MM.1S (cell line): ENCODE data around the gene SKAP2.

ENCODE experiments used
- DNase-seq: peaks from one replicate; pipeline ENCODE4 v3.0.0-alpha.2; 2015
- H2AFZ ChIP-seq: fragments of 300-600 bp; sonication (generic); 2 replicates; pipeline ENCODE4 v1.6.0; 2016; ENCODE audit warnings: antibody characterized with exemption, low read length
- H3F3A ChIP-seq: fragments of 300-600 bp; sonication (generic); 2 replicates; pipeline ENCODE4 v1.6.1; 2016; ENCODE audit warnings: mild to moderate bottlenecking, antibody characterized with exemption, low read length, moderate library complexity, mixed read lengths; ENCODE audit not compliant: insufficient read depth
- H3K27ac ChIP-seq: fragments of 300-600 bp; sonication (generic); 2 replicates; pipeline ENCODE4 v1.5.1; 2016; ENCODE audit warnings: mild to moderate bottlenecking, low read length
- H3K27me3 ChIP-seq: fragments of 300-600 bp; sonication (generic); replicated peaks from 2 replicates; pipeline ENCODE4 v1.6.0; 2016; ENCODE audit warnings: low read length; ENCODE audit not compliant: insufficient read depth
- H3K36me3 ChIP-seq: fragments of 300-600 bp; sonication (generic); replicated peaks from 2 replicates; pipeline ENCODE4 v1.6.1; 2016; ENCODE audit warnings: mild to moderate bottlenecking, low read length, mixed read lengths; ENCODE audit not compliant: insufficient read depth
- H3K4me1 ChIP-seq: fragments of 300-600 bp; sonication (generic); 2 replicates; pipeline ENCODE4 v1.6.1; 2016; ENCODE audit warnings: low read length, mixed read lengths
- H3K4me2 ChIP-seq: fragments of 300-600 bp; sonication (generic); 2 replicates; pipeline ENCODE4 v1.6.0; 2016; ENCODE audit warnings: low read depth, low read length
- H3K4me3 ChIP-seq: fragments of 300-600 bp; sonication (generic); 2 replicates; pipeline ENCODE4 v1.5.1; 2016; ENCODE audit warnings: low read length, mixed read lengths
- H3K79me2 ChIP-seq: fragments of 300-600 bp; sonication (generic); 2 replicates; pipeline ENCODE4 v1.6.1; 2016; ENCODE audit warnings: mixed run types, low read length, mixed read lengths
- H3K9ac ChIP-seq: fragments of 300-600 bp; sonication (generic); 2 replicates; pipeline ENCODE4 v1.6.1; 2016; ENCODE audit warnings: low read length, mixed read lengths
- H3K9me2 ChIP-seq: fragments of 300-600 bp; sonication (generic); replicated peaks from 2 replicates; pipeline ENCODE4 v1.6.1; 2016; ENCODE audit warnings: mild to moderate bottlenecking, low read length, mixed read lengths; ENCODE audit not compliant: insufficient read depth
- H3K9me3 ChIP-seq: fragments of 300-600 bp; sonication (generic); replicated peaks from 2 replicates; pipeline ENCODE4 v1.6.1; 2016; ENCODE audit warnings: mild to moderate bottlenecking, low read length, mixed read lengths; ENCODE audit not compliant: insufficient read depth
- H4K20me1 ChIP-seq: fragments of 300-600 bp; sonication (generic); 2 replicates; pipeline ENCODE4 v1.6.1; 2016; ENCODE audit warnings: mild to moderate bottlenecking, low read length, moderate library complexity, mixed read lengths; ENCODE audit not compliant: insufficient read depth
- CTCF ChIP-seq: fragments of 300-600 bp; sonication (generic); IDR thresholded peaks from 2 replicates; pipeline ENCODE4 v1.5.1; 2016; ENCODE audit warnings: antibody characterized with exemption, low read length, mixed read lengths
- EZH2 ChIP-seq: fragments of 300-600 bp; sonication (generic); optimal IDR thresholded peaks from 2 replicates; pipeline ENCODE3; 2017; ENCODE audit warnings: low read depth, mild to moderate bottlenecking, antibody characterized with exemption, low read length, mixed read lengths
- EZH2phosphoT487 ChIP-seq: fragments of 300-600 bp; sonication (generic); IDR thresholded peaks from 2 replicates; pipeline ENCODE4 v1.6.1; 2018; ENCODE audit warnings: antibody characterized with exemption, low read length

The SKAP2 gene

DNA sequence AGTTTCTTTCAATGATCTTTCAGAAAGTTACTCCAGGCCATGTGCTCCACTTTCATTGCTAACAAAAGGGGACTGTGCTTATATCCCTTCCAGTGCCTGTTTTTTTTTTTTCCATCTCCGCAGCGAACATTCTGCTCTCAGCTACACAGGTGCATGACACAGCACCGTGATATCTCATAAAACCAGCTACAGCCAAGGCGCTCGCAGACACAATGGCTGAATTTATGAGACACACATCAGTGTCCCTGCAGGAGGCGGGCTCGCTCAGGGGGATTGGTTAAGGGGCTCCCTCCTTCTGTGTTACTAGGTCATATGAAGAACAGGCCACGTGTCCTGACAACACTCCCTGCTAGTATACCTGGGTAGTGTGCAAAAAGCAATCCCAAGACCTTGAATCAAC is 245.5 kb downstream of the SKAP2 start:
- Histone ChIP-seq H3K79me2 (no peaks in the 10 kb centered on the region), H3K9me2 (no peaks in the 10 kb centered on the region), H3F3A (no peaks in the 10 kb centered on the region), H3K9me3 (no peaks in the 10 kb centered on the region), H3K36me3 (no peaks in the 10 kb centered on the region), H3K27me3 (no peaks in the 10 kb centered on the region), H2AFZ (no peak overlapping the region), H3K4me3 (no peak overlapping the region), H3K9ac (no peak overlapping the region), H3K4me1 (no peaks in the 10 kb centered on the region), H3K27ac (no peak overlapping the region), H3K4me2 (no peak overlapping the region), H4K20me1 (no peaks in the 10 kb centered on the region)
- TF ChIP-seq CTCF (no peak), EZH2 (no peak), EZH2phosphoT487 (no peak)
- no peak for DNase-seq

- no peaks in the 10 kb centered on the region for H3K79me2 ChIP-seq
- no peak for TF ChIP-seq EZH2
- TF ChIP-seq CTCF, result no peak
- no peak for TF ChIP-seq EZH2phosphoT487
- H3K36me3 ChIP-seq, result no peaks in the 10 kb centered on the region
- H3F3A ChIP-seq, result no peaks in the 10 kb centered on the region
- no peaks in the 10 kb centered on the region for H3K27me3 ChIP-seq
- no peak overlapping the region for H3K4me3 ChIP-seq
- no peaks in the 10 kb centered on the region for H3K4me1 ChIP-seq
- no peak overlapping the region for H3K9ac ChIP-seq
- no peak overlapping the region for H2AFZ ChIP-seq
- H4K20me1 ChIP-seq, result no peaks in the 10 kb centered on the region
- H3K27ac ChIP-seq, result no peak overlapping the region
- no peaks in the 10 kb centered on the region for H3K9me2 ChIP-seq
- DNase-seq, result no peak
- no peaks in the 10 kb centered on the region for H3K9me3 ChIP-seq
- H3K4me2 ChIP-seq, result no peak overlapping the region
Measured at GRCh38 chr7:26618449-26618848, 245.9 kb downstream of the SKAP2 start.
